ENCODE data around the gene CFAP299.
"Not testable (repeated sequence)": the region's sequence is repeated elsewhere in the genome, so short reads cannot be mapped to it uniquely, and the experiment has no call there.

- TF ChIP-seq POLR2A (IDR thresholded peaks at IDR 0.05; ENCODE audit: low read length); GATA1 (IDR thresholded peaks at IDR 0.05; ENCODE audit: low read depth, low read length): not testable (repeated sequence)
Observed at GRCh38 chr4:80670118-80670517, 334.6 kb downstream of the CFAP299 start.
